Measurements from ENCODE around the gene NINL. TPM values are rescaled to one million over a fixed set of nuclear protein-coding genes. Genes with fewer than 3 reads are reported as not detected.

Gene NINL
- total and polyA plus RNA-seq, 2 of the 8 experiments (the other 6 are each of a cell fraction or from before 2014, with no cell fraction given): 15.3 to 30.0 TPM

DNA sequence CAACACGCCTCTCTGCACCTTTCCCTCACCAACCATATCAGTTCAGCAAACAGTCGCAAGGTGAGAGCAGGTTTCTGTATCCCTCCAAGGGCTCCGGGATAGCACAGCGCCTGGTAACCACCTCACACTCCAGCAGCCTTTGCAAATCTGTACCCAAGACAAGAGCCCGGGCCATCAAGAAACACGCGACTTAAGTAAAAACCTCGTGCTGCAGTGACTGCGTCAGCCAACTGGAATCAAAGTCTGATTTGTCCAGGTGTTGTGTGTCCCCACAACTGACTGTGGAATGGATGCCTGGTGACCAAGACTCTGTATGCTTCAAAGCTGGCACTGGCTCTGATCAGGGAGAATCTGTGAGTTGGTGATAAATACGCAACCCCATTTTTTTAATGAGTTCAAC lies 74.1 kb downstream of the NINL start:
- ChIA-PET POLR2A (ENCODE audit: partially characterized antibody) (no interaction called here), CTCF (ENCODE audit: partially characterized antibody) (interaction anchor here (1.0 kb wide), 1 partner anchor 54 kb away, joined by 4 read pairs; no protein-coding TSS in a partner anchor)
- WGBS, 2 experiments (ENCODE audit: extremely low coverage in 1 of 2, insufficient coverage in 1 of 2, insufficient read length in 1 of 2, insufficient replicate concordance in 2 of 2, low coverage in 1 of 2, low lambda C conversion rate in 2 of 2, missing lambda C conversion rate in 1 of 2): 91% methylated on average over 10 of the region's 10 CpGs; no CpG with 5 or more reads in 1 of the 2 experiments
- Histone ChIP-seq H2BK120ac (replicated peaks; ENCODE audit: low read depth, low read length) (no peak overlapping the region), H3K14ac (ENCODE audit: insufficient read length) (no peak overlapping the region), H3K56ac (replicated peaks; ENCODE audit: insufficient read length, low read depth, low read length) (no peak overlapping the region), H2BK20ac (ENCODE audit: low read length) (no peak overlapping the region), H2BK5ac (ENCODE audit: low read depth, low read length) (no peak overlapping the region; the same call in 1 of the 2 replicates), H3K4me2 (ENCODE audit: insufficient read depth in 1 of 2, low read depth in 2 of 2, low read length in 2 of 2) (no peak overlapping the region), H2AFZ (ENCODE audit: low read length) (no peak overlapping the region), H2AK5ac (ENCODE audit: low read depth, low read length) (no peak overlapping the region), H4K91ac (replicated peaks; ENCODE audit: insufficient read length, low read length) (no peak overlapping the region), H3K9me3 (ENCODE audit: insufficient read depth in 2 of 2, low read depth in 1 of 2, low read length in 1 of 2) (peaks cover 13 to 19% of the 10 kb centered on the region in 2 experiments), H4K20me1 (replicated peaks in 1 of 2; ENCODE audit: control insufficient read depth in 1 of 2, insufficient read depth in 2 of 2, low read length in 2 of 2) (peaks cover 3 to 9% of the 10 kb centered on the region in 2 experiments), H3K4ac (replicated peaks; ENCODE audit: insufficient read length, low read depth, low read length) (no peak overlapping the region), H2BK15ac (ENCODE audit: low read length) (no peak overlapping the region), H3K23ac (ENCODE audit: insufficient read length) (no peak overlapping the region), H3K27ac (ENCODE audit: low read depth, low read length) (no peak overlapping the region), H3K4me3 (ENCODE audit: extremely low read depth in 1 of 4, insufficient read depth in 2 of 4, low read depth in 3 of 4, low read length in 4 of 4) (no peak overlapping the region), H2BK12ac (ENCODE audit: low read depth, low read length) (no peak overlapping the region), H3K23me2 (ENCODE audit: low read depth, low read length) (no peaks in the 10 kb centered on the region), H4K8ac (ENCODE audit: extremely low read depth, insufficient read depth, low read length) (no peak overlapping the region), H3K36me3 (ENCODE audit: control insufficient read depth in 2 of 4, insufficient read depth in 4 of 4, low read length in 3 of 4) (peaks cover 0 to 59% (median 46%) of the 10 kb centered on the region in 4 experiments; a peak in 7 of 8 replicates), H3K79me1 (ENCODE audit: low read depth, low read length) (no peaks in the 10 kb centered on the region), H4K5ac (ENCODE audit: insufficient read length, low read depth, low read length) (no peak overlapping the region), H3K27me3 (replicated peaks in 1 of 4; ENCODE audit: control insufficient read depth in 3 of 4, extremely low read depth in 1 of 4, insufficient read depth in 3 of 4, low read length in 3 of 4) (no peaks in the 10 kb centered on the region), H3K79me2 (ENCODE audit: control insufficient read depth in 1 of 2, insufficient read depth in 2 of 2, low read length in 2 of 2) (no peaks in the 10 kb centered on the region; a peak in 1 of 4 replicates), H3K9ac (replicated peaks in 1 of 4; ENCODE audit: extremely low read depth in 1 of 4, low read depth in 3 of 4, low read length in 3 of 4) (no peak overlapping the region), H3K18ac (ENCODE audit: extremely low read depth, low read length) (no peak overlapping the region), H3K4me1 (replicated peaks in 1 of 4; ENCODE audit: control insufficient read depth in 3 of 4, insufficient read depth in 4 of 4, low read length in 3 of 4) (no peaks in the 10 kb centered on the region)
- DNase-seq (ENCODE audit: low read depth in 1 of 2, low spot score in 2 of 2) (no peak), FAIRE-seq (no peak)
- no peak for TF ChIP-seq JUND (IDR thresholded peaks at IDR 0.05; ENCODE audit: low read length)
